GM19099 (cell line): ENCODE data around the gene DCUN1D2.

Experiments used
- POLR2A ChIP-seq: IDR thresholded peaks from 3 replicates; pipeline ENCODE4 v1.6.1; 2011; ENCODE audit warnings: low read depth; ENCODE audit not compliant: insufficient read length; ENCODE audit errors: extremely low read depth

The DCUN1D2 gene

DNA sequence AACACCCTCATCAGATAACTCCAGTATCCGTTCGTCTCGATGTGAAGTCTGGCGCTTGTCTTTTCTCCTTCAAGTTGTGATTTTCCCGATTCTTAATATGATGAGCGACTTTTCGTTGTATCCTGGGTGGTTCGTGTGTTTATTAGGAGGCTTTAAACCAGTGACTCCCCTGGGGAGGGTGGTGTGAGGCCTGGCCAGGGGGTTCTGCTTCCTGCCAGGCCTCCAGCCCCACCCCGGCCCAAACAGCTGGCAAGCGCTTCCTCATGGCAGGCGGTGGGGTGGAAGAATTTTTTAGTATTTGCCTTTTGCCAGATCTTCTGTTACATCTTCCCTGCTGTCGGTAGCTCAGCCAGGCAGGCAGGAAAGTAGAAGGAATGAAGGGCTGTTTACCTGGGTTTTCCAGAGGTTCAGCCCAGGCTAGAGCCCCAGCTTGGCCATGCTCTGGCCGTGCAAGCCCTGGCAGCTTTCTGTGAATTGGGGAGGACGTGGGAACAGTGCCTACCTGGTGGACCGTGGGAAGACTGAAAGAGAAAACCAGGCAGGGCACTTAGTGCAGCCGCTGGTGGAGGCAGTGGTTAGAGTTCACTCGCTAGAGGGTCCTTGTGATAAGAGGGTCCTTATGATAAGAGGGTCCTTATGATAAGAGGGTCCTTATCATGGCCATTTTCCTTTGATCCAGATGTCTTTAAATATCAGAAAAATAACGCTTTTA is 37.7 kb upstream of the DCUN1D2 start:
- TF ChIP-seq POLR2A, result no peak

DNA sequence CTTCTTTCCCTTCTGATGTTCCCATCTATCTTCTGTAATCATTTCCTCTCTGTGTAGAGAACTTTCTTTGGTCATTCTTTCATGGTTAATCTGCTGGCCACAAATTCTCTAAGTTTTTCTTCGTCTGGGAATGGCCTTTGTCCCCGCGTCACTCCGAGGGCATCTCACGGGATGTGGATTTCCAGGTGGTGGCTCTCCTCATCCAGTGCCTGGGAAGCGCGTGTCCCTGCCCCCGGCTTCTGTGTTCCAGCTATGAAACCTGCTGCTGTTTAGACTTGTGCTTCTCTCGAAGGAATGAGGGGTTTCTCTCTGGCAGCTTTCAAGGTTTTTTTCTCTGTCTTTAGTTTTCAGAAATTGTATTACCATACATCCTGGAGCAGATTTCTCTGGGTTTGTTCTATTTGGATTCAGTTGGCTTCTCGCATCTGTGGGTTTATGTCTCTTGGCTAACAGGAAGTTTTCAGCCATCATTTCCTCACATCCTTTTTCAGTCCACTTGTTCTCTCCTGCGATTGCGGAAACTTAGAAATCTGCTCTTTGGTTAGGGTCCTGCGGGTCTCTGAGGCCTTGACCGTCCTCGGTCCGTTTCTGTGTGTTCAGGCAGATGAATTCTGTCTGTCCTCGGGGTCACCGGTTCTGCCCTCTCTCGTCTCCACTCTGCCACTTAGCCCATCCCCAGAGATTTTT is 36.9 kb upstream of the DCUN1D2 start:
- no peak for TF ChIP-seq POLR2A

DNA sequence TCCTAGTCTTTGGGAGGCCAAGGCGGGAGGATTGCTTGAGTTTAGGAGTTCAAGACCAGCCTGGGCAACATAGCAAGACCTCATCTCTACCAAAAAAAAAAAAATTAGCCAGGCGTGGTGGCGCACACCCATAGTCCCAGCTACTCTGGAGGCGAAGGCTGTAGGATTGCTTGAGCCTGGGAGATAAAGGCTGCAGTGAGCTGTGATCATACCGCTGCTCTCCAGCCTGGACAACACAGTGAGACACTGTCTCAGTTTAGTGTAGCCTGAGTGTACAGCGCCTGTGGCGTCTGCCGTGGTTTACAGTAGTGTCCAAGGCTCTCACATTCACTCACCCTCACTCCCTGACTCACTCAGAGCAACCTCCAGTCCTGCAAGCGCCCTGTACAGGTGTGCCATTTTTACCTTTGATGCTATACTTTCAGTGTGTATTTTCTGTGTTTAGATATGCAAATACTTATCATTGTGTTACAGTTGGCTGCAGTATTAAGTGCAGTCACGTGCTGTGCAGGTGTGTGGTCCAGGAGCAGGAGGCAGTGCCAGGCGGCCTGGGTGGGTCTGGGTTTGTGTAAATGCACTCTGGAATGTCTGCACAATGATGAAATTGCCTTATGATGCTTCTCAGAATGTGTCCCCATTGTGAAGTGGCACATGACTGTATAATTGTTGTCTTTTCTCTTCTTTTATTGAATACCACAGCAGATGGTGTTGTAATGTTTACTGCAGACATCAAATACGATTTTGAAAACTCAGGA is 36.1 kb upstream of the DCUN1D2 start:
- no peak for TF ChIP-seq POLR2A

DNA sequence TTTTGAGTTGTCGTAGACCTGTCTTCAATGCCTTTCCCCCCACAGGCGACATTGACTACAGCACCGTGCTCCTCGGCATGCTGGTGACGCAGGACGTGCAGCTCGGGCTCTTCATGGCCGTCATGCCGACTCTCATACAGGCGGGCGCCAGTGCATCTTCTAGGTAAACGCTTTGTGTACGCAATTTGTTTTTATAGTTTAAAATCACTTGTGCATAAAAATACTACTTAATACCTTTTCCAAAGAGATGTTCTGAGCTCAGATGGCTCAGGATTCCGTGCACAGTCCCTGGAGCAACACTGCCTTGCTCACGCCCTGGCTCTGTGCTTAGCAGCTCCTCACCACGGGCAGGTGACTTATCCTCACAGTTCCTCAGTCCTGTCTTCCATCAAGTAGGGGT is 30.1 kb upstream of the DCUN1D2 start:
- no peak for TF ChIP-seq POLR2A

DNA sequence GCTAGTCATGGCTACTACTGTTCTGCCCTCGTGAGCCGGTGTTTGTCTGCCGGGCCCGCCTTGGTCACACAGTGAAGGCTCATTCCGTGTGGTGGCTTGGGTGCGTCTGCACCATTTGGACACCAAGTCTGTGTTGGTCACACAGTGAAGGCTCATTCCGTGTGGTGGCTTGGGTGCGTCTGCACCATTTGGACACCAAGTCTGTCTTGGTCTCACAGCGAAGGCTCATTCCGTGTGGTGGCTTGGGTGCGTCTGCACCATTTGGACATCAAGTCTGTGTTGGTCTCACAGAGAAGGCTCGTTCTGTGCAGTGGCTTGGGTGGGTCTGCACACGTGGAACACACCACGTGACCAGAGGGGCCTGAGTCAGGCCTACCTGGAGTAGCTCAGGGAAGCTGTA is 29.0 kb upstream of the DCUN1D2 start:
- TF ChIP-seq POLR2A, result no peak

DNA sequence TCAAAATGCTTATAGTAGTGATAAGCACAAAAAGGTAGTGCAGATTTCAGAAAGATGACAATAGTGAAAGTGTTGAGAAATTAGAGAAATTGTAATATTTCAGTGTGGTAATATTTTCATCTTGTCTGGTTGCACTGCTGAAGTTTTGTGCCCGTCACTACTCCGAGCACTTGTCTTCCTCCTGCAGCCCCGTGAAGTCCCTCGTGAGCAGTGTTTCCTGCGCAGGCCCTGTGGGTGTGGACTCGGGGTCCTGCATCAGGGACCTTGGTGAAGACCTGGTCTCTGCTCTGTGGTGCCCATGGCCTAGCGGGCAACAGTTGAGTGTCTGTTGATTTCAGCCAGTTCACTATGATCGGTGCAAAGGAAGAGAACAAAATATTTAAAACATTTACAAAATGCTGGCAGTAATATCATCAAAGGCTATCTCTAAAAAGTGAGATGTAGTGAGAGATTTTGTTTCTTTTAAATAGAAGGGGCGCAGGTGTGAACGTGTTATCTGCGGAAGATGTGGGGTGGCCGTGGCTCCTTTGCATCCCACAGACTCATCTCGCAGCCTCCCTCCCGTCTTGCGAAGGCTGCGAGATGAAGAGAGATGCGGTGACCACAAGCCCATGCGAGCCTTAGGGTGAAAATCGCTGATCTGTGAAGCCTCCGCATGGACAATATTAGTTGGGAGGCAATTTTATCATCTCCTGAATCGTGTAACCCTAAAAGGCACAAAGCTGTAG is 27.7 kb upstream of the DCUN1D2 start:
- no peak for TF ChIP-seq POLR2A

DNA sequence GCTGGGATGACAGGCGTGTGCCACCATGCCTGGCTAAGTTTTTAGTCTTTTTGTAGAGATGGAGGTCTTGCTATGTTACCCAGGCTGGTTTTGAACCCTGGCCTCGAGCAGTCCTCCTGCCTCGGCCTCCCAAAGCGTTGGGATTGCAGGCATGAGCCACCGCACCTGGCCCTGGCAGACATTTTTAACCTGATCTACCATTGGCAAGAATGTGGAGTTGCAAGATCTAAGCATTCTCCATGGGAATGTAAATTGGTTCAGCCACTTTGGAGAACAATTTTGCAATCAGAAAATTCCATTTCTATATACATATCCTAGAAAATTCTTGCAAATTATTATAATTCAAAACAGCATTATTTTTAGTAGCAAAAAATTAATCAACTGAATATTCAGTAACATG is 24.3 kb upstream of the DCUN1D2 start:
- TF ChIP-seq POLR2A, result no peak

DNA sequence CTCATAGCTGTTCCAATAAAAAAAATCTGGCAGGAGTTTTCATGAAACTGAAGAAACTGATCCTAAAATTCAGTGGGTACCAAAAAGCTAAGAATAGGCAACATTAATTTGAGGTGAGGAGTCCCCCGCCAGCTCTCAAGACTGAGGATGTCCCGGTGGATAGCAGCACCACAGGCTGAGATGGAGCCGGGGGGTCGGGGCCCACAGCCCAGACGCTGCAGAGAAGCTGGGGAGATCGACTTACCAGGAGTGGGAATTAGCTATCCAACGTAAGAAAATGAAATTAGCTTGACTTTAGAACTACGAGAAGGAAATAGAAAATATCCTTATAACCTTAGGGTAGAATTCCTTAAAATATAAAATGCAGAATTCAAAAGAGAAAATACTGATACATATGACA is 23.2 kb upstream of the DCUN1D2 start:
- TF ChIP-seq POLR2A, result no peak

DNA sequence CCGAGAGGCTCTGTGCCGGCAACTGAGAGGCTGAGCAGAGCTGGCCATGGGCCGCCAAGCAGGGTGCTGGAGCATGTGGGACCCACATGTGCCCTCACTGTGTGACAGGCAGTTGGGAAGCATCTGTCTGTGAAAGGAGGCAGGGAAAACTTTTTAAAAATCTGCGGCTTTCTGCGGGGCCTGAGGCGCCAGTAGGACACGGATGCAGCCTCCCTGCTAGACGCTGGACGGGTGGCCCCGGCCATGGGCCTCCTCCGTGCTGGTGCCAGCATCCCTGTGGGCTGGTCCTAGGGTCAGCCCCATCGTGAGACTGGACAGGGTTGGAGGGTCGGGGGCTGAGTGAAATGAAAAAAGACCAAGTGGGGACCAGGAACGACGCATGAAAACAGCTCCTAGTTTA is 20.9 kb upstream of the DCUN1D2 start:
- TF ChIP-seq POLR2A, result no peak

DNA sequence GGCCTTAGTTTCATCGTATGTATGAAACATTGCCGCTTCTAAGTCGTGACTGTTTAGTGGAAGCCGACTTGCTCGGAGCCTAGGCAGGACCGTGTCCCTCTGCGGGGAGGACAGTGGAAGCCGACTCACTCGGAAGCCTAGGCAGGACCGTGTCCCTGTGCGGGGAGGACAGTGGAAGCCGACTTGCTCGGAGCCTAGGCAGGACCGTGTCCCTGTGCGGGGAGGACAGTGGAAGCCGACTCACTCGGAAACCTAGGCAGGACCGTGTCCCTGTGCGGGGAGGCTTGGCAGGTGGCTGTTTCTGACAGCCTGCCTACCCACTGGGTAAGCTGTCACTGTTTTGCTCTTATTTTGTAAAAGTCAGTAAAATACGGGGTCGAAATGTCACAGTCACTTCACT is 20.4 kb upstream of the DCUN1D2 start:
- no peak for TF ChIP-seq POLR2A

DNA sequence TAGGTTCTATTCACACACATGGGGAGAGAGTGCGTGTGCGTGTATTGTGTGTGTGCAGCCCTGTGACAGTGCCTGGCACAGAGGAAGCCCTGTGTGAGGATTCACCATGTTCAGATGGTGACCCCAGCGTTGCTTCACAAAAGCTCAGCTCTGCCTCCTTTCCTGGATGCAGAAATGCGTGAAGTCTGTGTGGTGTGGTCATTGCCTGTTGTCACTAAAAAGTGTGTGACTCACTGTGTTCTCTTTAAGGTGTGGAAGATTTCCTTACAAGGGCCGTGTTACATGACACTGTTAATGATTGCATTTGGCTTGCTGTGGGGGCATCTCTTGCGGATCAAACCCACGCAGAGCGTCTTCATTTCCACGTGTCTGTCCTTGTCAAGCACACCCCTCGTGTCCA is 19.5 kb upstream of the DCUN1D2 start:
- no peak for TF ChIP-seq POLR2A

DNA sequence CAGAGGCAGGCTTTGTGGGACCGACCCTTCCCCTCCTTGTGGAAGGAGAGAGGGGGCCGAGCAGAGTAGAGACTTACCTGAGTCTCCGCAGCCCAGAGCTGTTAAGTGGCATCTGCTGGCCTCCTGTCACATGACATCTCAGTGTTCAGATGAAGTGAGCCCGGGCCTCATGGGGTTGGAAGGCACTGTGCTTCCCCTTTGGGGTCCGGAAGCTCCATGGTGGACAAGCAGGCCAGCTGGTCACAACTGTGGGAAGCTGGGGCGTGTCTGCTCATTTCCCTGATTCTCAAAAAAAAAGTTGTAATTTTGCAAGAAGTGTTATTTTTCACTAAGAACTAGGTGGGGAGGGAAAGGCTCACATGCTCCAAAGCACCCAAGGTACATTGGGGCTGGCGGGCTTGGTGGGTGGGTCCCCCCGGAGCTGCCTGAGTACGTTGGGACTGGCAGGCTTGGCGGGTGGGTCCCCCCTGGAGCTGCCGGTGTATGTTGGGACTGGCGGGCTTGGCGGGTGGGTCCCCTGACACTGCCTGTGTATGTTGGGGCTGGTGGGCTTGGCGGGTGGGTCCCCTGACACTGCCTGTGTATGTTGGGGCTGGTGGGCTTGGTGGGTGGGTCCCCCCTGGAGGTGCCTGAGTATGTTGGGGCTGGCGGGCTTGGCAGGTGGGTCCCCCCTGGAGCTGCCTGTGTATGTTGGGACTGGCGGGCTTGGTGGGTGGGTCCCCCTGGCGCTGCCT is 18.2 kb upstream of the DCUN1D2 start:
- no peak for TF ChIP-seq POLR2A

DNA sequence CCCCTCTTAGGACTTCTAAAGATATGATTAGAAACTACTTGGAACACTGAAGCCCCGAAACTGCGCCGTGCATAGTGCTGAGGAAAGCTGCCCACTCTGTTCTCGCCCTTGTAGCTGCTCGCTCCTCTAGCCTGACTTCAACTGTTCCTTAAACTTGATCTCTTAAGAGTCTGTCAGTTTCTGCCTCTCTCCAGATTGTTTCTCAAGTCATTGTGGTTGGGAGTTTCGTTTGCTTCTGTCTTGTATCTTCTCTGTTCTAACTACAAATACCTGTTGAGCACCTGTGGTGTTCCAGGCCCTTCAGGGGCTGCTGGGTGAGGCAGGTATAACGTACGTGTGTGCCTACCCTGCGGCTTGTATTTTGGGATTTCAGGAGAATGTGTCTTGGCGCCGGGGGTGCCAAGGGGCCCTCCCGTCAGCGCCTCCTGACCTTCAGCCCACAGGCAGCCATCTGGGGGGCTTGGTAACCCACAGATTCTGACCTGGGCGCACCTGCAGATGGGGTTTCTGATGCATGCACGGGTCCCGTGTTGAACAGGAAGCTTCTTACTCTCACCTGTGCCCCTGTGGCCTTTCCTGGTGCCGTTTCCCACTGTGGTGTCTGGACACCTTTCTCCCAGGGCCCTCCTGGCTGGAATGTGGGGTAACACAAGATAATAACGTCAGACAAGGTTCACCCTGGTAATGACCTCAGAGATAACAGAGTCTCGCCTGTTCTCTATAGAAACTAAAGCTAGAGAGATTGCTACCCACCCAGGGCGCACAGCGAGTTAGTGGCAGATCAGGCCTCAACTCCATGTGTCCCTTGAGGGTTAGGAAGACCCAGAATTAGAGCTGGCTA is 17.2 kb upstream of the DCUN1D2 start:
- no peak for TF ChIP-seq POLR2A
